ENCODE measurements around the gene RMI1. TPM values are rescaled to one million over a fixed set of nuclear protein-coding genes. Genes with fewer than 3 reads are reported as not detected.

Gene RMI1
- total and polyA plus RNA-seq, 2 of the 8 experiments (the other 6 are each of a cell fraction or from before 2014, with no cell fraction given), result 3.0 to 34.1 TPM

DNA sequence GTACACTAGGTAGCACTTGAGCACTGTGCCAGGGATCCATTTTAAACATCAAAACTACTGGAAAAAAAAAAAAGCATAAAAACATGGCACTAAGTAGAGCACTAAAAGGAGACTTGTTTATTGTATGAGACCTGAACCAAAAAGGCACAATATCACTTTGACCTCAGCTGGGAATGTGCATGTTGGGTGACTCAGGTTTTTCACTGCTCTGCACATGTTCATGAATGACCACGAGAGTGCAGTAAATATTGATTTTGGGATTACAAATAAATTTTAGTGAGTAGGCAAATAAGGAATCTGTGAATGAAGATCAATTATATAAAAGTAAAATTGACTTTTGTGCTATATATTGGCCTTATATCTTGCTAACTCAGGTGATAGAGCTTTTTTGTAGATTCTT is 11.8 kb downstream of the RMI1 start (continued):
- TF ChIP-seq, protein P1, sequence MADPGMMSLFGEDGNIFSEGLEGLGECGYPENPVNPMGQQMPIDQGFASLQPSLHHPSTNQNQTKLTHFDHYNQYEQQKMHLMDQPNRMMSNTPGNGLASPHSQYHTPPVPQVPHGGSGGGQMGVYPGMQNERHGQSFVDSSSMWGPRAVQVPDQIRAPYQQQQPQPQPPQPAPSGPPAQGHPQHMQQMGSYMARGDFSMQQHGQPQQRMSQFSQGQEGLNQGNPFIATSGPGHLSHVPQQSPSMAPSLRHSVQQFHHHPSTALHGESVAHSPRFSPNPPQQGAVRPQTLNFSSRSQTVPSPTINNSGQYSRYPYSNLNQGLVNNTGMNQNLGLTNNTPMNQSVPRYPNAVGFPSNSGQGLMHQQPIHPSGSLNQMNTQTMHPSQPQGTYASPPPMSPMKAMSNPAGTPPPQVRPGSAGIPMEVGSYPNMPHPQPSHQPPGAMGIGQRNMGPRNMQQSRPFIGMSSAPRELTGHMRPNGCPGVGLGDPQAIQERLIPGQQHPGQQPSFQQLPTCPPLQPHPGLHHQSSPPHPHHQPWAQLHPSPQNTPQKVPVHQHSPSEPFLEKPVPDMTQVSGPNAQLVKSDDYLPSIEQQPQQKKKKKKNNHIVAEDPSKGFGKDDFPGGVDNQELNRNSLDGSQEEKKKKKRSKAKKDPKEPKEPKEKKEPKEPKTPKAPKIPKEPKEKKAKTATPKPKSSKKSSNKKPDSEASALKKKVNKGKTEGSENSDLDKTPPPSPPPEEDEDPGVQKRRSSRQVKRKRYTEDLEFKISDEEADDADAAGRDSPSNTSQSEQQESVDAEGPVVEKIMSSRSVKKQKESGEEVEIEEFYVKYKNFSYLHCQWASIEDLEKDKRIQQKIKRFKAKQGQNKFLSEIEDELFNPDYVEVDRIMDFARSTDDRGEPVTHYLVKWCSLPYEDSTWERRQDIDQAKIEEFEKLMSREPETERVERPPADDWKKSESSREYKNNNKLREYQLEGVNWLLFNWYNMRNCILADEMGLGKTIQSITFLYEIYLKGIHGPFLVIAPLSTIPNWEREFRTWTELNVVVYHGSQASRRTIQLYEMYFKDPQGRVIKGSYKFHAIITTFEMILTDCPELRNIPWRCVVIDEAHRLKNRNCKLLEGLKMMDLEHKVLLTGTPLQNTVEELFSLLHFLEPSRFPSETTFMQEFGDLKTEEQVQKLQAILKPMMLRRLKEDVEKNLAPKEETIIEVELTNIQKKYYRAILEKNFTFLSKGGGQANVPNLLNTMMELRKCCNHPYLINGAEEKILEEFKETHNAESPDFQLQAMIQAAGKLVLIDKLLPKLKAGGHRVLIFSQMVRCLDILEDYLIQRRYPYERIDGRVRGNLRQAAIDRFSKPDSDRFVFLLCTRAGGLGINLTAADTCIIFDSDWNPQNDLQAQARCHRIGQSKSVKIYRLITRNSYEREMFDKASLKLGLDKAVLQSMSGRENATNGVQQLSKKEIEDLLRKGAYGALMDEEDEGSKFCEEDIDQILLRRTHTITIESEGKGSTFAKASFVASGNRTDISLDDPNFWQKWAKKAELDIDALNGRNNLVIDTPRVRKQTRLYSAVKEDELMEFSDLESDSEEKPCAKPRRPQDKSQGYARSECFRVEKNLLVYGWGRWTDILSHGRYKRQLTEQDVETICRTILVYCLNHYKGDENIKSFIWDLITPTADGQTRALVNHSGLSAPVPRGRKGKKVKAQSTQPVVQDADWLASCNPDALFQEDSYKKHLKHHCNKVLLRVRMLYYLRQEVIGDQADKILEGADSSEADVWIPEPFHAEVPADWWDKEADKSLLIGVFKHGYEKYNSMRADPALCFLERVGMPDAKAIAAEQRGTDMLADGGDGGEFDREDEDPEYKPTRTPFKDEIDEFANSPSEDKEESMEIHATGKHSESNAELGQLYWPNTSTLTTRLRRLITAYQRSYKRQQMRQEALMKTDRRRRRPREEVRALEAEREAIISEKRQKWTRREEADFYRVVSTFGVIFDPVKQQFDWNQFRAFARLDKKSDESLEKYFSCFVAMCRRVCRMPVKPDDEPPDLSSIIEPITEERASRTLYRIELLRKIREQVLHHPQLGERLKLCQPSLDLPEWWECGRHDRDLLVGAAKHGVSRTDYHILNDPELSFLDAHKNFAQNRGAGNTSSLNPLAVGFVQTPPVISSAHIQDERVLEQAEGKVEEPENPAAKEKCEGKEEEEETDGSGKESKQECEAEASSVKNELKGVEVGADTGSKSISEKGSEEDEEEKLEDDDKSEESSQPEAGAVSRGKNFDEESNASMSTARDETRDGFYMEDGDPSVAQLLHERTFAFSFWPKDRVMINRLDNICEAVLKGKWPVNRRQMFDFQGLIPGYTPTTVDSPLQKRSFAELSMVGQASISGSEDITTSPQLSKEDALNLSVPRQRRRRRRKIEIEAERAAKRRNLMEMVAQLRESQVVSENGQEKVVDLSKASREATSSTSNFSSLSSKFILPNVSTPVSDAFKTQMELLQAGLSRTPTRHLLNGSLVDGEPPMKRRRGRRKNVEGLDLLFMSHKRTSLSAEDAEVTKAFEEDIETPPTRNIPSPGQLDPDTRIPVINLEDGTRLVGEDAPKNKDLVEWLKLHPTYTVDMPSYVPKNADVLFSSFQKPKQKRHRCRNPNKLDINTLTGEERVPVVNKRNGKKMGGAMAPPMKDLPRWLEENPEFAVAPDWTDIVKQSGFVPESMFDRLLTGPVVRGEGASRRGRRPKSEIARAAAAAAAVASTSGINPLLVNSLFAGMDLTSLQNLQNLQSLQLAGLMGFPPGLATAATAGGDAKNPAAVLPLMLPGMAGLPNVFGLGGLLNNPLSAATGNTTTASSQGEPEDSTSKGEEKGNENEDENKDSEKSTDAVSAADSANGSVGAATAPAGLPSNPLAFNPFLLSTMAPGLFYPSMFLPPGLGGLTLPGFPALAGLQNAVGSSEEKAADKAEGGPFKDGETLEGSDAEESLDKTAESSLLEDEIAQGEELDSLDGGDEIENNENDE (IDR thresholded peaks at IDR 0.05; ENCODE audit: insufficient replicate concordance, low read length), result no peak
- TF ChIP-seq HDAC6 (IDR thresholded peaks at IDR 0.05; ENCODE audit: low read depth, low read length), result no peak
- TF ChIP-seq GTF2F1 (IDR thresholded peaks at IDR 0.05; ENCODE audit: borderline replicate concordance, low read depth, low read length), result no peak
- TF ChIP-seq TEAD4 (IDR thresholded peaks at IDR 0.05; ENCODE audit: low read depth, low read length), result no peak
- no peak for TF ChIP-seq FOSL1 (IDR thresholded peaks at IDR 0.05; ENCODE audit: insufficient read depth, low read depth, low read length)
- no peak for TF ChIP-seq GABPA (IDR thresholded peaks at IDR 0.05; ENCODE audit: borderline replicate concordance, insufficient read depth, low read length)
- TF ChIP-seq POU5F1 (IDR thresholded peaks at IDR 0.05; ENCODE audit: low read depth, low read length), result no peak
